Measurements from ENCODE around the gene SGPP2. TPM values are rescaled to one million over a fixed set of nuclear protein-coding genes. Genes with fewer than 3 reads are reported as not detected.

Gene SGPP2
- total and polyA plus RNA-seq, 2 of the 4 experiments (the other 2 are of a cell fraction) = not detected

GRCh38 chr2:222504191-222504590 lies 79.8 kb downstream of the SGPP2 start:
- Histone ChIP-seq H2AK5ac (ENCODE audit: low read depth, low read length) (no peak overlapping the region), H3K9ac (ENCODE audit: low read depth, low read length) (no peak overlapping the region), H2BK120ac (ENCODE audit: low read depth, low read length) (no peak overlapping the region), H2BK20ac (ENCODE audit: low read depth, low read length) (no peak overlapping the region), H3K27ac (ENCODE audit: insufficient read depth, low read length) (no peak overlapping the region), H3K36me3 (ENCODE audit: control insufficient read depth, insufficient read depth, low read length) (no peaks in the 10 kb centered on the region), H2AK9ac (replicated peaks; ENCODE audit: low read depth, low read length, poor library complexity) (no peak overlapping the region), H2BK5ac (ENCODE audit: low read depth, low read length, poor library complexity, severe bottlenecking) (no peak overlapping the region), H3K23ac (ENCODE audit: low read depth, low read length) (no peak overlapping the region), H3K9me3 (ENCODE audit: control insufficient read depth, insufficient read depth, low read length) (no peaks in the 10 kb centered on the region), H3K14ac (replicated peaks; ENCODE audit: low read depth, low read length) (no peak overlapping the region), H2AFZ (replicated peaks; ENCODE audit: low read length, poor library complexity) (no peak overlapping the region), H4K20me1 (ENCODE audit: insufficient read depth, low read length) (no peaks in the 10 kb centered on the region), H4K5ac (ENCODE audit: low read depth, low read length) (no peak overlapping the region), H3K4me3 (ENCODE audit: insufficient read depth, low read depth, low read length) (no peak overlapping the region), H2BK15ac (ENCODE audit: low read depth, low read length) (no peak overlapping the region), H3K56ac (ENCODE audit: extremely low read depth, insufficient read depth, low read length) (no peak overlapping the region), H3K18ac (ENCODE audit: low read depth, low read length) (no peak overlapping the region), H3K4me2 (ENCODE audit: low read depth, low read length) (no peak overlapping the region), H3K9me1 (ENCODE audit: insufficient read depth, low read length) (no peaks in the 10 kb centered on the region), H3K79me1 (ENCODE audit: low read depth in 1 of 2, low read length in 2 of 2) (no peaks in the 10 kb centered on the region), H3K4me1 (ENCODE audit: control insufficient read depth, insufficient read depth, low read length) (no peaks in the 10 kb centered on the region), H4K91ac (ENCODE audit: insufficient read depth, low read depth, low read length) (no peak overlapping the region), H3K4ac (ENCODE audit: low read depth, low read length) (no peak overlapping the region), H3K27me3 (ENCODE audit: control insufficient read depth, insufficient read depth, low read length) (no peaks in the 10 kb centered on the region; the same call in 1 of the 2 replicates), H4K8ac (ENCODE audit: low read depth in 2 of 2, low read length in 2 of 2) (no peak overlapping the region)
- CTCF ChIA-PET = no interaction called here
- WGBS, 2 experiments (ENCODE audit: extremely low coverage in 2 of 2, insufficient read length in 1 of 2) = no CpG with 5 or more reads among the region's 8 CpGs
- intact Hi-C loops (cut with micrococcal nuclease) (no loop called here), dilution Hi-C loops (cut with HindIII; ENCODE audit: low sequenced_read_pairs, unreplicated experiment) (no loop called here), in situ Hi-C loops (cut with MboI; ENCODE audit: low sequenced_read_pairs) (no loop called here)
- ATAC-seq (ENCODE audit: low read depth) (no peak), DNase-seq (no peak)
- TF ChIP-seq MAZ (IDR thresholded peaks at IDR 0.05; ENCODE audit: borderline replicate concordance, low read depth, low read length) = no peak
- no peak for TF ChIP-seq ELK1 (IDR thresholded peaks at IDR 0.05; ENCODE audit: borderline replicate concordance, low read depth, low read length)
- no peak for TF ChIP-seq MXI1 (IDR thresholded peaks at IDR 0.05; ENCODE audit: borderline replicate concordance, low read depth, low read length)
- TF ChIP-seq USF2 (IDR thresholded peaks at IDR 0.05; ENCODE audit: low read depth, low read length) = no peak
- no peak for TF ChIP-seq CTCF (conservative IDR thresholded peaks at IDR 0.05; ENCODE audit: low read depth, low read length)
- TF ChIP-seq POLR2A (IDR thresholded peaks at IDR 0.05; ENCODE audit: low read depth, low read length) = no peak
- no peak for TF ChIP-seq CHD1 (IDR thresholded peaks at IDR 0.05; ENCODE audit: low read depth, low read length)
- TF ChIP-seq SMC3 (IDR thresholded peaks at IDR 0.05; ENCODE audit: low read depth, low read length) = no peak
- TF ChIP-seq FOS (IDR thresholded peaks at IDR 0.05; ENCODE audit: low read depth, low read length) = no peak
- TF ChIP-seq RAD21 (IDR thresholded peaks at IDR 0.05; ENCODE audit: low read length) = no peak
- no TSS peak for BruUV-seq (replicated peaks)
- POLR2A ChIA-PET (ENCODE audit: unreplicated experiment) = no interaction called here

Measured in IMR-90 (cell line).